COLO668 (cell line): ENCODE results near the gene TMEM272.

Experiments used
- DNase-seq: peaks from one replicate; lab custom pipeline; 2025; ENCODE audit not compliant: unreplicated experiment; lab: John Stamatoyannopoulos, UW

Gene TMEM272

GRCh38 chr13:51763486-51763885 lies 81.5 kb downstream of the TMEM272 start:
- no peak for DNase-seq
